HK-2 (cell line): Measurements from ENCODE around the gene PRKCH.

Experiments
- DNase-seq: peaks from one replicate; pipeline ENCODE4 v3.0.0-alpha.2; 2018; ENCODE audit not compliant: unreplicated experiment

PRKCH gene

GRCh38 chr14:61321385-61322010 is at the start of gene PRKCH:
Gene PRKCH (plus strand): TSS chr14:61321579. CDS start chr14:61322102, 523 bp downstream.
- peak; percentile 39 for DNase-seq

GRCh38 chr14:61277232-61277631 is 44.1 kb upstream of the PRKCH start:
- DNase-seq, result no peak

DNA sequence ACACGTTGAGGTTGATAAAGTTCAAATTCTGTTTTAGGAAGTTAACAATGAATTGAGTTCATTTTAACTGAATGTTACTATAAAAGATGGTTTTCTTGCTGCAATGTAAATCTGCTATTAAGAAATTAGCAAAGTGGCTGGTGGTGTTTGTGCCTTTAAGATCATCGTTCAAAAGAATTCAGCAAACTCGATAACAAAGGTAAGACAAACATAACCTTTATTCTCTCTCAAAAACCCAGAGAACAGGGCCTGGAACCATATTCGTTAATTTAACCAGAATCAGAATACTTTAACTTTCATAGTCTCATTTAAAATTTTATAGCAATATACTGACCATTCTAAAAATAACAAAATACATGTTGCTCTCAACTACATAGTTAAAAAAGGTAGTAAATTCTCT is 43.6 kb upstream of the PRKCH start:
- DNase-seq, result no peak

GRCh38 chr14:61279082-61279481 is 42.3 kb upstream of the PRKCH start:
- no peak for DNase-seq

GRCh38 chr14:61280092-61280525 is 41.3 kb upstream of the PRKCH start:
- DNase-seq, result no peak

DNA sequence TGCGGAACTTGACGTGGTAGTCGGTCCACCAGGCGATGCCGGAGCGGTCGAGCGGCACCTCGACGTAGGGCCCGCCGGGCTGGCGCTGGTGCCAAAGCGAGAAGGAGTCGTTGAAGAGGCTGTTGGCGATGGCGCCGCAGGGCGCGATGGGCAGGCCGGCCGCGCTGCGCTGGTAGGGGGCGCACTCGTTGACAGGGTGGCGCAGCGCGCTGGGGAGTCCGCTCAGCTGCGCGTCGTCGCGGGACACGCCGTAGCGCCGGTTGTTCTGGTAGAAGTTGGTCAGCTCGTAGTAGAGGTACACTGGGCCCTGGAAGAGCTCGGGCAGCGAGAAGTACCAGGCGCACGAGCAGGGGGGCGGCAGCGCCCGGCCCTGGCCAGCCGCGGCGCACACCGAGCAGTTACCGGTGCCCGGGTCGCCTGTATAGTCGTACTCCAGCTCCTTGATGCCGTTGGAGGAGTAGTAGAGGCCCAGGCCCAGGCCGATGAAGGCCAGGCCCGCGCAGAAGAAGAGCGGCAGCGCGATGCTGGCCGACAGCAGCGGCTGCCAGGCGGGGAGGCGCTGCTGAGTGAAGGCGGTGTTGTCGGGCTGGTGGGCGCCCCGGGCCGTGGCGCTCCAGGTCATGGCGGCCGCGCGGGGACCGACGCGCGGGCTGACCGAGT is 40.7 kb upstream of the PRKCH start:
- DNase-seq, result peak; percentile 31

DNA sequence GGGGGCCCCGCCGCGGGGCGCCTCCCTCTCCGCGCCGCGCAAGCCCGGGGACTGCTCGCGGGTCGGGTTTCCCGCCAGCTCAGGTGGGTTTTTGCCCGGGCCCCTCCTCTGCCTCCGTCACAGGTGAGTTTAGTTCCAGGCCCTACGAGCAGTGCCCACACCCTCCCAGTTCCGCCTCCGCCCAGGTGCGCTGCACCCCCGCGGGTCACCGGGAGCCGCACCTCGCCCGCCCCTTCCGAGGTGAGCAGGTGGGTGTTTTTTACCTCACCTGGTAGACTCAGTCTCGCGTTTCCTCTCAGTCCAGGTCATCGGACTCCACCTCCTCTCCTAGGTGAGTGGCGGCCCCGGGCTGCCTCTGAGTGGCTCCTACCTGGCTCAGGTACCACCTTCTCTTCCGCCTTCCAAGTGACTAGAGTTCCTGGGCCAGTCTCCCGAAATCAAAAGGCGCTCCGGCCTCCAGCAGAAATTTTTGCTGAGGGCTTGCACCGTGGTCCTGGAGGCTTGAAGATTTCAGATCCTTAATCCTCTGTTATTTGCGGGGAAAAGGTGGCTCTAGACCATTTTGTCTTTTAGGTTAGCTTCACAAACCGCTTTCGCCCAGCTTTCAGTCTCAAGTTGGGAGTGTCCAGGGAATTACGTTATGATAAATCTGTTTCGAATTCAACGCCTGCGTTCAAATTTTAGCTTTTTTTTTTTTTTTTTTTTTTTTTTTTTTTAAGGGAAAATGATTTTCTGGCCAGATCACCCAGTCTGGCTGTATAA is 40.0 kb upstream of the PRKCH start, which contains the start of gene TMEM30B:
Gene TMEM30B (minus strand): TSS at position 153 of the 762 bp plus-strand sequence. CDS start 191 bp downstream, outside the sequence.
- peak; percentile 2 for DNase-seq

DNA sequence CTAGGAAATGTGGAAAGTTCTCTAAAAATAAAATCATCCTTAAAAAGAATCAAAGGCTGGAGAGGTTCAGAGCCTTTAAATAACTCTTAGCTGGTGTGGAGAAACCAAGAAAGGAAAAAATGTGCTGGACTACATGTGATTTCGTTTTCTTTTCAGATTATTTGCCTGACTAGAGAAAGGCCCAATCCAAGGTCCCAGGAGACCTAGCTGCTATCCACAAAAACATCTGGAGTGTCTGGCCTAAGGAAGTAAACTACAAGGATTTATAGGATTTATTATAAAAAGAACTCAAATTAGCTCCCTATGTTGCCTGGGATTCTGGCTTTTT is 39.5 kb upstream of the PRKCH start:
- DNase-seq, result no peak

- DNase-seq, result no peak
Measured at GRCh38 chr14:61282746-61283145, 38.6 kb upstream of the PRKCH start.

GRCh38 chr14:61284001-61284400 is 37.4 kb upstream of the PRKCH start:
- no peak for DNase-seq

GRCh38 chr14:61285364-61285763 is 36.0 kb upstream of the PRKCH start:
- DNase-seq, result no peak

DNA sequence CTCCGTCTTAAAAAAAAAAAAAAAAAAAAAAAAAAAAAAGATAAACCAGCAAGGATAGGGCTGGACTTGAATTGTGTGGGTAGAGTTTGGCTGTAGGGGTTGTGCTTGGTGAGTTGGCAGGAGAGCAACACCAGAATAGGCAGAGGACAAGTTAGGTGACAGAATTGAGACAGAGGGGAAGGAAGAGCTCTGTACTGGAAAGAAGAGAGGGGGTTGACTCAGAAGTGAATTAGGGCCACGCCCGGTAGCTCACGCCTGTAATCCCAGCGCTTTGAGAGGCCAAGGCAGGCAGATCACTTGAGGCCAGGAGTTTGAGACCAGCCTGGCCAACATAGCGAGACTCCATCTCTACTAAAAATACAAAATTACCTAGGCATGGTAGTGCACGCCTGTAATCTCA is 34.2 kb upstream of the PRKCH start:
- no peak for DNase-seq

GRCh38 chr14:61288228-61288627 is 33.2 kb upstream of the PRKCH start:
- DNase-seq, result no peak

- DNase-seq, result no peak
Measured at GRCh38 chr14:61288720-61289119, 32.7 kb upstream of the PRKCH start.

GRCh38 chr14:61290701-61291100 is 30.7 kb upstream of the PRKCH start:
- DNase-seq, result no peak

- no peak for DNase-seq
Measured at GRCh38 chr14:61296151-61296550, 25.2 kb upstream of the PRKCH start.

DNA sequence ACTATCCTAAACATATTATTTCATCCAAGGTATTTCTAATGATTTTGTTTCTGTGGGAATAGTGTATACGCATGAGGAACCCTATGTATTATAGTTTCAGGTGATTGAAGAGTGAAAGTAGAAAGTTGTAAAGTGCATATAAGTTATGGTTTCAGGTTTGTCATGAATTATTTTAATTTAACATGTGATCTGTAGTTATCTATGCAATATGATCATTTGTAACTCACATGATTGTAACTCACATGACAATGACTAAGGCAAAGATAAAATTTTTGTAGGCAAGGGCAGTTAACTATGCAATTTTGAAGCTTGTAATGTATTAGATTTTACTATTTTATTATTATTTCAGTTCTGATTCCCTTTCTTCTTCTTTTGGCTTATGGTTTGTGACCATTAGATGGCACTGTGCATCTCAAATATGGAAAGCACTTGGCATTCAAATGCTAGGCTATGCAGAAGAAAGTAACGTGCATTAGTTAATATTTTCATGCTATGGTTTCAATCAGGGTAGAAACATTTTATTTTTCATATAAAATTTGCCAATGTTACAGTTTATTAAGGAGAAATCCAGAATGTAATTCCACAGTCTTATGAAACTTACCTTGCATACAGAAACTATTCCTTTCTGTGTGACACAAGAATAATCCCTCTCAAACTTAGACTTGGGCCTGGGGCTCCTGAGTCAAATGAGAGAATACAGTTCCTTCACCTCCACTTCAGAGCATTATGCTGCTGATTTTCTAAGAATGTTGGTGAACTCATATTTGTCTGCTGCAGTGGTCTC is 24.5 kb upstream of the PRKCH start:
- DNase-seq, result no peak

DNA sequence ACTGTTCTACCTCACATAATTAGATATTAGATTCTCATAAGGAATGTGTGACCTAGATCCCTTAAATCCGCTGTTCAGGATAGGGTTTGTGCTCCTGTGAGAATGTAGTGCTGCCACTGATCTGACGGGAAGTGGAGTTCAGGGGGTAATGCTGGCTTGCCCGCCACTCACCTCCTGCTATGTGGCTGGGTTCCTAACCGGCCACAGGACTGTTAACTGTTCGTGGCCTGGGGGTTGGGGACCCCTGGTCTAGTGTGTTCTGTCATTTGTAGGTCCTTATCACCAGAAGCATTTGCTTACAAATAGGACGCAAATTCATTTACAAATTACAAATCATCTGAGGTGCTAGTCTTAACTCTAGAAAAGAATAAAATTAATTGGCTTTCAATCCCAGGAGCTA is 23.8 kb upstream of the PRKCH start:
- no peak for DNase-seq

DNA sequence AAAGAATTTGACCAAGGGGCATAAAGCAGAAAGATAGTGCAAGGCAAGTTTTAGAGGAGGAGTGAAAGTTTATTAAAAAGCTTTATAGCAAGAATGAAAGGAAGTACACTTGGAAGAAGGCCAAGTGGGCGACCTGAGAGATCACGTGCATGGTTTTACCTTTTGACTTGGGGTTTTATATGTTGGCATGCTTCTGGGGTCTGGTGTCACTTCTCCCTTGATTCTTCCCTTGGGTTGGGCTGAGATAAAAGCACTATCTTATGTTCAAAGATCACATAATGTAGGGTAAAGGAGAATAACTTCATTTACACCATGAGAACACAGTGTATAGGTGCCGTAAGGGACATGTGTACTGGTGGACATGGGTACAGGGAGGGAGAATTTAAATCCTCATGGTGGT is 22.6 kb upstream of the PRKCH start:
- no peak for DNase-seq

GRCh38 chr14:61300209-61300608 is 21.2 kb upstream of the PRKCH start:
- DNase-seq, result no peak

- no peak for DNase-seq
Measured at GRCh38 chr14:61300754-61301153, 20.6 kb upstream of the PRKCH start.

DNA sequence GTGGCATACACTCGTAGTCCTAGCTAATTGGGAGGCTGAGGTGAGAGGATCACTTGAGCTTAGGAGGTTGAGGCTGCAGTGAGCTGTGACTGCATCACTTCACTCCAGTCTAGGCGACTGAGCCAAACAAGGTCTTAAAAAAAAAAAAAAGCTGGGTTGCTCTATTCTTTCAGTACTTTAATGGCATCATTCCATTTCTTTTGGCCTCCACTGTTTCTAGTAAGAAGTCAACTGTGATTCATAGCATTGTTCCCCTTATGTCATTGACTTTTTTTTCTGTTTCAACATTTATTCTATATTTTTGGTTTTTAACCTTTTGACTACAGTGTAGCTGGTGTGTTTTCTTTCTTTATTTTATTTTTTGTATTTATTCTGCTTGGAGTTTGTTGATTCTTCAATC is 16.7 kb upstream of the PRKCH start:
- DNase-seq, result no peak
